ENCODE data around the gene ARHGAP20. TPM values are rescaled to one million over a fixed set of nuclear protein-coding genes. Genes with fewer than 3 reads are reported as not detected.

ARHGAP20 gene
- total and polyA plus RNA-seq, 9 donors = 1.1 to 5.6 (median 2.6) TPM

DNA sequence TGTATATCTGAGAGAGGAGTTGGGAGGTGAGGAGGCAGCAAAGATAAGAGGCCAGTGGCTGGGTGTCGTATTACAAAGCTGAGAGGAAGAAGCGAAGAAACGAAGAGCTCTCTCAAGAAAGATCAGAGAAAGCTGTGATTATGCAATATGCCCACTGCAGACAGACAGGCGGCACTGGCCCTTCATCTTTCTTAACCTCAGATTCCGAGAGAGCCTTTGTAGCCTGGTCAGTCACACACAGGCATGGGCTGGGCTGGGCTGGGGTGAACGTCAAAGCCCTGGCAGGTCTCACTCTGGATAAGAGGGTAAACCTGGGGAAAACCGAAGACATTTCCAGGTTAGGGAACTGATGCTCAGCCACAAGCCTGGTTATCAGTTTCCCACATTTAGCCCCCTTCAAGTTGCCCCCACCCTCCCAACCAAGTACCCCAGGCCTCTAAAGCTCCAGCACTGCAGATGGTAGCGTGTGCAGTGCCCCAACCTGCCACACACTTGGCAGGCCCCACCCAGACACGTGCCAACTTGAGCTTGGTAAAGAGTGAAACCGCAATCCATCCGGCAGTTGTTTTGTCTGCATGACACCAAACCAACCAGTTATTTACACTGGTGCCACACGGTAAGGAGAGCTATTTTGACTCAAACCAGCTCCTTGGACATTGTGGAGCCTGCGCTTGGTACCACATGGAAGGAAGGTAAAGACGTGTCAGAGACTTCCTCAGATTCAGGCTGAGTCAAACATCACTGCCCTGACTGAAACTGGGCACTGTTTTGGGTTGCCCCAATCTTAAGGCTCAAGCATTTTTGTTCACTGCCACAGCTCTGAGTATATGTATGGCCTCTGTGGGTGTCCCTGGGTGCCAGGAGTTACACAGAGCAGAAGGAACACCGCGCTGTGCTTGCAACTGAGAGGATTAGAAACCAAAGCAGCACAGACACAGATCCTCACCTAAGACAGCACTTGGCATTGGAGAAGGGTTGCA lies 146.6 kb downstream of the ARHGAP20 start:
- TF ChIP-seq POLR2A (IDR thresholded peaks at IDR 0.05) (no peak), EP300 (IDR thresholded peaks at IDR 0.05) (no peak)
- TF ChIP-seq, protein P1, sequence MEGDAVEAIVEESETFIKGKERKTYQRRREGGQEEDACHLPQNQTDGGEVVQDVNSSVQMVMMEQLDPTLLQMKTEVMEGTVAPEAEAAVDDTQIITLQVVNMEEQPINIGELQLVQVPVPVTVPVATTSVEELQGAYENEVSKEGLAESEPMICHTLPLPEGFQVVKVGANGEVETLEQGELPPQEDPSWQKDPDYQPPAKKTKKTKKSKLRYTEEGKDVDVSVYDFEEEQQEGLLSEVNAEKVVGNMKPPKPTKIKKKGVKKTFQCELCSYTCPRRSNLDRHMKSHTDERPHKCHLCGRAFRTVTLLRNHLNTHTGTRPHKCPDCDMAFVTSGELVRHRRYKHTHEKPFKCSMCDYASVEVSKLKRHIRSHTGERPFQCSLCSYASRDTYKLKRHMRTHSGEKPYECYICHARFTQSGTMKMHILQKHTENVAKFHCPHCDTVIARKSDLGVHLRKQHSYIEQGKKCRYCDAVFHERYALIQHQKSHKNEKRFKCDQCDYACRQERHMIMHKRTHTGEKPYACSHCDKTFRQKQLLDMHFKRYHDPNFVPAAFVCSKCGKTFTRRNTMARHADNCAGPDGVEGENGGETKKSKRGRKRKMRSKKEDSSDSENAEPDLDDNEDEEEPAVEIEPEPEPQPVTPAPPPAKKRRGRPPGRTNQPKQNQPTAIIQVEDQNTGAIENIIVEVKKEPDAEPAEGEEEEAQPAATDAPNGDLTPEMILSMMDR (IDR thresholded peaks at IDR 0.05) = no peak
- no peaks in the 10 kb centered on the region for H3K36me3 ChIP-seq
- H3K4me3 ChIP-seq = no peak overlapping the region
- H3K9me3 ChIP-seq = no peaks in the 10 kb centered on the region
- intact Hi-C loops (cut with DNase I) = no loop called here
- 37 to 53% (median 41%) methylated on average over 16 of the region's 16 CpGs for WGBS, 3 donors
- DNase-seq = no peak
- no peaks in the 10 kb centered on the region for H3K27me3 ChIP-seq
- H3K4me1 ChIP-seq (ENCODE audit: insufficient read depth) = peaks cover 4% of the 10 kb centered on the region
- H3K27ac ChIP-seq = no peak overlapping the region

DNA sequence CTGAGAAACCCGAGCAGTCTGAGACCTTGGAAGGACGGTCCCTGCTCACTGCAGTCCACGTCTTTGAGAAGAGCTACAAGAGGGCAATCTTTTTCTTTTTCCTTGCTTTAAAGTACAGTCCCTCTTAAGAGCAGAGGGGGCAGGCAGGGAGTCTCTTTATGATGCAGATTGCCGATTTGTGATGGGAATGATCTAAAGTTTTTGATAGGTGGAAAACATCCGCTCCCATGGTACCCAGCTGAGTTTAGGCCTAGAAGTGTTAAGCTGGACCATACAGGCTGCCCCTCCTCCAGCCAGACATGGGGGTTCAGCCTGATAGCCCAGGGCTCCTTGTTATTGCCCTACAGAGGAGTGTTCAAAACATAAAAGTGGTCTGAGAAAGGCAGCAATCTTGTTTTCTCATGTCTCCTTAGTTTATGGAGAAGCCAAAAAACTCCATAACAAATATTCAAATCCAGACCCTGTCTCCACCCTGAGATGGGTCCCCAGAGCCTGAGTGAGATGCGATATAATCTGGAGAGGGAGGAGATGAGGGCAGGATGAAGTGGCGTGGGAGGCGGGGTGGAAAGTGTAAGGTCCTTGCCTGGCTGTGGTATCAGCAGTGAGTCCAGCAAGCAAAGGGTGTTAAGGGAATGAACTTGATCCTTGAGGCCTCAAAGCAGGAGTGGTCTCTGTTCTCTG lies 147.4 kb downstream of the ARHGAP20 start:
- Histone ChIP-seq H3K27ac (no peak overlapping the region), H3K27me3 (no peaks in the 10 kb centered on the region), H3K4me3 (no peak overlapping the region), H3K4me1 (ENCODE audit: insufficient read depth) (peaks cover 4% of the 10 kb centered on the region), H3K36me3 (no peaks in the 10 kb centered on the region), H3K9me3 (no peaks in the 10 kb centered on the region)
- DNase-seq = no peak
- 56 to 67% (median 60%) methylated on average over 8 of the region's 8 CpGs for WGBS, 3 donors
- intact Hi-C loops (cut with DNase I) = no loop called here
- TF ChIP-seq EP300 (IDR thresholded peaks at IDR 0.05) (no peak), POLR2A (IDR thresholded peaks at IDR 0.05) (no peak)
- TF ChIP-seq, protein P1 (IDR thresholded peaks at IDR 0.05) = no peak

- no peaks in the 10 kb centered on the region for H3K27me3 ChIP-seq
- H3K4me3 ChIP-seq = no peak overlapping the region
- DNase-seq = no peak
- no peaks in the 10 kb centered on the region for H3K9me3 ChIP-seq
- intact Hi-C loops (cut with DNase I) = no loop called here
- H3K36me3 ChIP-seq = no peaks in the 10 kb centered on the region
- 84 to 95% (median 85%) methylated on average over 1 of the region's 1 CpG for WGBS, 3 donors
- H3K27ac ChIP-seq = no peak overlapping the region
- no peaks in the 10 kb centered on the region for H3K4me1 ChIP-seq (ENCODE audit: insufficient read depth)
- TF ChIP-seq POLR2A (IDR thresholded peaks at IDR 0.05) (no peak), EP300 (IDR thresholded peaks at IDR 0.05) (no peak)
- TF ChIP-seq, protein P1 (IDR thresholded peaks at IDR 0.05) = no peak
Observed at GRCh38 chr11:110544779-110545178, 167.5 kb downstream of the ARHGAP20 start.

DNA sequence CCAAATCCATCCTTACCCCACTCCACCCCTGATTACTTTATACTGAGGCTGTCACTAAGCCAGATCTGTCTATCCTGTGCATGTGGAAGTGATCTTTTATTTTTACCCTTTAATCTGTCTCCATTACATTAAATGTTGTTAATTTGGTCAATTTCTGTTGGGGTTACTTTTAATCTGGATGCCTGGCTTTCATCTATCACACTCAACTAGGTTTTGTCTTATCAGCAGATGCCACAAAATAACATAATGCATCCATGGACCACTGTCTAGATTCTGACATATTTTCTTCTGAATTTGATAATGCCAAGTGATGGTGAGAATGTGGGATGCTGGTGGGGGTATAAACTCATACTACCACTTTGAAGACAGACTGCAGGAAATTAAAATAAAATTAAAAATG lies 174.1 kb downstream of the ARHGAP20 start:
- H3K27ac ChIP-seq = no peak overlapping the region
- no peaks in the 10 kb centered on the region for H3K27me3 ChIP-seq
- H3K4me1 ChIP-seq (ENCODE audit: insufficient read depth) = no peaks in the 10 kb centered on the region
- H3K9me3 ChIP-seq = no peaks in the 10 kb centered on the region
- no peak overlapping the region for H3K4me3 ChIP-seq
- no peak for DNase-seq
- TF ChIP-seq POLR2A (IDR thresholded peaks at IDR 0.05) = no peak
- TF ChIP-seq, protein P1 (IDR thresholded peaks at IDR 0.05) = no peak
- no peak for TF ChIP-seq EP300 (IDR thresholded peaks at IDR 0.05)
- intact Hi-C loops (cut with DNase I) = no loop called here
- no peaks in the 10 kb centered on the region for H3K36me3 ChIP-seq

Data from ovary (tissue), 9 donors.